HS-5 (cell line): ENCODE data around the gene LAMC3.
"Not testable (repeated sequence)": the region's sequence is repeated elsewhere in the genome, so short reads cannot be mapped to it uniquely, and the experiment has no call there.

Source experiments
- DNase-seq: peaks from one replicate; pipeline ENCODE4 v3.0.0-alpha.2; 2012; ENCODE audit warnings: low read depth

The LAMC3 gene

DNA sequence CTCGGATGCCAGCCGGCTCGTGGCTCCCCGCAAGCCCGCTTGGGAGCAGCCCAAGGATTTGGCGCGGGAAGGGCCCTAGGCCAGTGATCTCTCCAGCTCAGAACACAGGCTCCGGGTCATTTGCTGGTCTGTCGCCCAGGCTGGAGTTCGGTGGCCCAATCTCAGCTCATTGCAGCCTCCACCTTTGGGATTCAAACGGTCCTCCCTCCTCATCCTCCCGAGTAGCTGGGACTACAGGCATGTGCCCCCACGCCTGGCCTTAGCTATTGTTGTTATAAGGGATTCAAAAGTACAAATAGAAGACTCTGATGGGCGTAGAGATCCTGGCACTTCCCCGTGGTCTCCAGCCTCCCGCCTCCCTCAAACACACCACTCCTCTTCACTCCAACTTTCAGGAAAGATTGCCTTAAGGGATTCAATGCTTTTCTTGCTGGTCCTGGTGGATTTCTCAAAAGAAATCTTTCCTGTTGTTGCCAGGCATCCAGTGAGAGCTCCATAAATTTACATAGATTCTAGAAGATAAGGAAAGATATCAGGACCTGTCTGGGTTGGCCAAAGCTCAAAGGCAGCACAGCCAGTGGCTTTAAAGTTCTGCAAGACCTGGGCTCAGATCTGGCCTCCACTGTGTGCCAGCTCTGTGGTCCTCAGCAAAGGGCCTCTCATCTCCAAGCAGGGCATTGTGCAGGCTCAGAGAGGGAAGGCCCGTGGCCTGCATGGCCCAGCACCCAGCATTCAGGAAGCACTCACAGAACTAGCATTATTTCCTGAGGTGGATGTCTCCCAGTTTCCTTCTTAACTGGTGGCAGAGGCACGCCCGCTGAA is 88.4 kb downstream of the LAMC3 start:
- DNase-seq, result no peak

DNA sequence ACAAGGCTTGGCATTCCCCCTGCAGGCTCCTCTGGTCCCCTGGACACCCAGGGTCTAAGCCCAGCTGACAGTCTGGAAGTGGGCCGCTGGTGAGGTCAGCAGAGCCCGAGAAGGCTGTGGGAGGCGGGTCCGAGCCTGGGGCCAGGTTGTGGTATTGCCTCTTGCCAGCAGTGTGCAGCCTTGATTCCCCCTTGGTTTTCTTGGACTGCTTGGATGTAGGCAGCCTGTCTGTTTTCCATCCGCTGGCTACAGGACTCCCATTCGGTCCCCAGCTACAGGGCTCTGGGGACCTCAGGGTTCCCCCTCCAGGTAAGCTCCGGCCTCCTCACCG is 88.9 kb downstream of the LAMC3 start:
- no peak for DNase-seq

DNA sequence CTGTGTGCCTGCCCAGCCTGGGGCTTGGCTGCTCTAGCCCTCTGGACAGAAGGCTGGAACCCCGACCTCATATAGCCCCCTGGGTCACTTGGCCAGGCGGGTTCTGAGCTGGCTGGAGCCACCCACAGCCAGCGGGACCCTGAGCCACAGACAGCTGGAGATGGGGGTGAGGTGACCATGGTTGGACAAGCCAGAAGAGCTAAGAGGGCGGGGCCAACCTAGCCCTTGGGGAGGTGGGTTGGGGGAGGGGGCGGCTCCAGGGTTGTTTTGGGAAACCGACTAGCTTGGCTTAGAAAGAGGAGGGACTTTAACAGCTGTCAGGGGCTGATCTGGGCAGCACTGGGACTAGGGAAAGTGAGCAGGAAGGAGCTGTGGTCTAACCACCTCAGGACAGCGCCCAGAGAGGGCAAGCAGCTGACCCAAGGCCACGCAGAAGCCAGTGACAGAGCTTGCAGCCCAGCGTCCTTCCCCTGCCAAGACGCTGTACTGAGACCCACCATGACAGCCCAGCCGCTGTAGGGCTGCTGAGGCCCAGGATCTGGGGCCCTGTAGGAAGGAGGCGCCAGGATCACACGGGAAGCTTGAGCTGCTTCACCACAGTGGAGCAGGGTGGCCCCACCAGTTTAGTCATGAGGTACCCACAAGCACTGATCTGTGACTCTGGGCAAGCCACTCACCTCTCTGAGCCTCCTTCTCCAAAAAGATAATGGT is 89.6 kb downstream of the LAMC3 start:
- DNase-seq, result no peak

DNA sequence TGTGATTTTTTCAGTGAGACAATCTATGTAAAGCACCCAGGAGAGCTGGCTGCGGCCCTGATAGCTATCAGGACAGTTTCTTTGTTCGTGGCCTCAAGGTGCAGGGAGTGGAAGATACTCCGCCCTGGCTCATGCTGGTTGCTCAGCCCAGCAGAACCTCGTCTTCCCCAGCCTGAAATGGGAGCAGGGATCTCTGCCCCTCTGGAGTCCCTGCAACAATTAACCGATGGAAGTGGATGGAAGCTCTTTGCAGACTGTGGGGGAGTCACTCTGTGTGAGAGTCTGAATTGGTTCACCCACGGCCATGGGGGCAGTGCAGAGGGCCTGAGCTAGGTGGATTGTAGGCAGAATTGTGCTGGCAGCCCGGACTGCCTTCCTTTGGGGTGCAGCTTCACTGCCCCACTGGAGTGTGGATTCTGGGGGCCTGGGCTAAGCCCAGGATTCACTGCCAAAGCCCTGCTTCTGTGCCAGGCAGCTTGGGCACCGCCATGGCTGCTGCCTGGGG is 90.2 kb downstream of the LAMC3 start:
- DNase-seq, result no peak

DNA sequence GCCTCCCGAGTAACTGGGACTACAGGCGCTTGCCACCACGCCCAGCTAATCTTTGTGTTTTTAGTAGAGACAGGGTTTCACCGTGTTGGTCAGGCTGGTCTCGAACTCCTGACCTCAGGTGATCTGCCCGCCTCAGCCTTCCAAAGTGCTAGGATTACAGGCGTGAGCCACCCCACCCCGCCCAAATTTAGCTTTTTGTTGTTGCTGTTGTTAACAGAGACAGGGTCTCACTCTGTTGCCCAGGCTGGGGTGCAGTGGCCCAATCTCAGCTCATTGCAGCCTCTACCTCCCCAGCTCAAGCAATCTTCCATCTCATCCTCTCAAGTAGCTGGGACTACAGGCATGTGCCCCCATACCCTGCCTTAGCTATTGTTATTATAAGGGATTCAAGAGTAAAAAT is 90.9 kb downstream of the LAMC3 start:
- DNase-seq, result not testable (repeated sequence)

DNA sequence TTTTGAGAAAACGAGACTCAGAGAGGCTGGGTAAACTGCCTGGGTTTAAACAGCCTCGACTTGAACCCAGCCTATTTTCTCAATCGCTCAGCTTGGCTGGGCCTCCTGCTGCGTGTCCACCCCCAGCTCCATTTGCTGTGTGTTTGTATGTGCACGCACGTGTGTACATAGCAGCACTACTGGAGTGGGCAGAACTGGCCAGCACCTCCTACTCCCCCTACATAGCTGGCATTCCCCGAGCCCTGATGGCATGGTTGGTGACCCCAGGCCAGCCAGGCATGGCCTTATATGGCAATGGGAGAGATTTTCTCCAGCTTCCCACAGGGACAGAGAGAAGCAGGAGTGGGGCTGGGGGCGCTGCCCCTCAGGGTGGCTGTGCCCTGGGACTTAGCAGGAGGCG is 91.5 kb downstream of the LAMC3 start:
- no peak for DNase-seq

DNA sequence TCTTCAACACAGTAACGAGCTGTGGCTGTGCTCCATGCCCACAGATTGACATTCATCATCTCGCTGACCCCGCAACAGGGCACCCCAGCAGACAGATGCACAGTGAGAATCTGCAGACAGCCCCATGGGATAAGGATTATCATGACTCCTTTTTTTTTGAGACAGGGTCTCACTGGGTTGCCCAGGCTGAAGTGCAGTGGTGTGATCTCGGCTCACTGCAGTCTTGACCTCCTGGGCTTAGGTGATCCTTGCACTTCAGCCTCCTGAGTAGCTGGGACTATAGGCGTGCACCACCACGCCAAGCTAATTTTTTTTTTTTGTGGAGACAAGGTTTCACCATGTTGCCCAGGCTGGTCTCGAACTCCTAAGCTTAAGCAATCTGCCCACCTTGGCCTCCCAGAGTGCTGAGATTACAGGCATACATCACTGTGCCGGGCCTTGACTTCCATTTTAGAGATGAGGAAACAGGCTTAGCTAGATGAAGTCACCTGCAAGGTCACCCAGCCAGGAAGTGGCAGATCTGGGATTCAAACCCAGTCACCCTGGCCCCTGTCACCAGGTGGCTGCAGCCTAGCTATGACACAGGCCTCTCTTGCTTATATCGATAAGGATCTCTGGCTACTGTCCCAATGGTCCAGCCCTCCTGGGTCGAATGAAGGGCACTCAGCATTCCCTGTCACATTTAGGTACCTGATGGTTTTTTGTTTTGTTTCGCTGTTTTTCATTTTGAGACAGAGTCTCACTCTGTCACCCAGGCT is 92.4 kb downstream of the LAMC3 start:
- no peak for DNase-seq

DNA sequence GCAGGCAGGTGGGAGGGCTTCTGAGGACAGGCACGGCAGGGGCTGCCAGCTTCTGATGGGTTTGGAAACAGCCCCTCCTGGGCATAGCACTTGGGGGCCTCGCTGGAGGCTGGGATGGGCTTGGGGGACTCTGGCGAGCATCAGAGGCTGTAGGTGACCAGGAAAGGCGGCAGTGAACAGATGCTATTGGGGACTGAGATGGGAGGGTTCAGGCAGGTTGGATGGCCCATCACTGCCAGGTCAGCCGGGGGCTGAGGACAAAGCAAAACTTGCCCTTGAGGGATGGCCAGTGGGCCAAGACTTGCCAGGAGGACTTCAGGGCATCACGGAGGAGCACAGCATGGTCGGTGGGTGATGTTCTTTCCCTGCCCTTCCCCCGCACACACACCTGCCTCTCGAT is 94.0 kb downstream of the LAMC3 start:
- DNase-seq, result no peak

DNA sequence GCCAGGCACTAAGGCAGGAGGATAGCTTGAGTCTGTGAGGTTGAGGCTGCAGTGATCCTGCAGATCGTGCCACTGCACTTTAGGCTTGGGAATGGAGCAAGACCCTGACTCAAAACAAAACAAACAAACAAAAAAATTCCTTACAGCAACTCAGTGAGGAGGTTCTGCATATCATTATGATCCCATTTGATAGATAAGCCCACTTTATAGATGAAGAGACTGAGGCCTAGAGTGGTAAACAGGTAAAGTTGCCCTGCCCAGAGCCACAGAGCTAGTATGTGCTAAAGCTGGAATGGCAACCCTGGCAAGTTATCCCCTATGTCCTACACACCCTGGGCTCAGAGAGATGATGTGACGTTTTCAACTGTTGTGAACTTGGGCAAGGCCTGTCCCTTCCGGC is 94.6 kb downstream of the LAMC3 start:
- DNase-seq, result no peak

DNA sequence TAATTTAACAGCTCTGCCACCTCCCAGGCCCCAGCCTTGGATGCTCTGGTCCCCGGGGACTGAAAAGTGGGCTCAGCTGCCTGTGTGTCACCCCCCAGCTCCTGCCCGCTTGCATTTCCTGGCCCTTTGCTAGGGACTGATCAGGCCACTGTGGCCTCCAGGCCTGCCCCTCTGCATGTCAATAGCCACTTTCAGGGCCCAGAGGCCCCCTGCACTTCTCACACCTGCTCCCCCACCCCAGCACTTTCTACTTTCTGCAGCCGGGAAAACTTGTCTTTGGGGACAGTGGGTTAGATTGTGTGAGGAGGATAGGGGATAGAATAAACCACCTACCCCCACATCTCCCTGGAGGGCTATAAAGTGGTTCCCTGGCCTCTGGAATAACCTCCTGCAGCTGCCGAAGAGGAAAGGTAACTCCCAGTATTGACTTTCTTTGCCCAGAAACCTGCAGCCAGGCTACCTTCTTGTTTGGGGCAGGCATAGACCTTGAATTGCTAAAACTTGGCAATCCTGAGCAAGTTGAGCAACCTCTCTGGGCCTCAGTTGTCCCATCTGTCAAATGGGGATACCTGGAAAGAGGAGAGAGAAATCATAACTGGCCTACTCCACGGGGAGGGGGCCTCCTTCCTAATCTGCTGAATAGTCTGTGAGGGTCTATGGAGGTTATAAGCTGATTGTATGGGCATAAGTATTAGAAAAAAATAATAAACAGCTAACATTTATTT is 95.2 kb downstream of the LAMC3 start:
- DNase-seq, result no peak

DNA sequence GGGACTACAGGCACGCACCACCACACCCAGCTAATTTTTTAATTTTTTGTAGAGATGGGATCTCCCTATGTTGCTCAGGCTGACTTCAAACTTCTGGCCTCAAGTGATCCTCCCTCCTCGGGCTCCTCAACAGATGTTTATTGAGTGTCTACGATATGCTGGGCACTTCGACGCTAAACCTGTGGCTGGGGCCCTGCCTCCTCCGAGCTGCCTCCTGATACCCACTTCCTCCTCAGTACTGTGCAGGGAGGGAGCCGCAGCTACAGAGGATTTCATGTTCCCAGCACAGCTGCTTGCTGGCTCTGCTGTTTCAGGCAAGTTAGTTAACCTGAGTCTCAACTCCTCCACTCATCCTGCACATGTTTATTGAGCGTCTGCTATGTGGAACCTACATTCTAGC is 97.0 kb downstream of the LAMC3 start:
- DNase-seq, result no peak

DNA sequence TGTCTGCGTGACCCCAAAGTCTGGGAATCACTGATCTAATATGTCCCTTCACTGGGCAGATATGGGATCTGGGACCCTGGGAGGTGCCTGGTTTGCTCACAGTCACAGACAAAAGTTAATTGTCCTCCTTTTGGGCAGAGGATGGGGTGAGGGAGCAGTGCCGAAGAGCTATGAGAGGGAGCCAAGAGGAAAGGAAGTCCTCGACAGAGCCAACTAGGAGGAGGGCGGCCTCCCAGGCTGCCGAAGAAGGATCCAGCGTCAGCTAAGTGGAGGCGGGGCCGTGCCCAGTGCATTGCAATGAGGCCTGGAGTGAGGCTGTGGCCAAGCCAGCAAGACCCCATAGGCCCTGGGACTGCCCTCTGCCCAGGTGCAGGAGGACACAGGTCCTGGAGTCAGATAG is 98.8 kb downstream of the LAMC3 start:
- DNase-seq, result no peak

DNA sequence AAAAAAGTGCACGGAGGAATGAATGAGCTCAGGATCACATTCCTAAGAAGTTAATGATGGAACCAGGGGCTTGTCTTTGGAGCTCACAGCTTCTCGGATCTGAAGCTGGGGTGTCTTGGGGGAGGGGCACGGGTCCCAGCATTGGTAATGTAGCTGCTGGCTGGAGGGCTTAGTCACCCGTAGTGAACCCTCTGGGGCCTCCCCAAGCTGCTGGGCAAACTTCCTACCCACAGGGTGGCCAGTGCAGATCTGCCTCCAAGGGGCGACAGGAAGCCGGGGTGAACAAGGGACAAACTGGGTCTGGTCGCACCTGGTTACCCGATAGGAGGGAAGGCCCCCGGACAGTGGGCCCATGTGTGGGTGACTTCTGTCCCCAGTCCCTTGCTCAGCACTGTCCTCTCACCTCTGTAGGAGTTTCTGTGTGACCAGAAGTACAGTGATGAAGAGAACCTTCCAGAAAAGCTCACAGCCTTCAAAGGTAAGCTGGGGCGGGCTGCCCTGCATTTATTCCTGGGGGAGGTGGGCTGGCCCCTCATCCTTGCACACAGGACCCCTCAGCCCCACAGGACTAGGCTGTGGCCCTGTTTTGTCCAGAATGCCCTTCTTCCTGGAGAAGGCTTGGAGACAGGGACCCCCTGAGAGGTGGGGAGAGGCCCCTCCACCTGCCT is 102.3 kb downstream of the LAMC3 start:
- no peak for DNase-seq

DNA sequence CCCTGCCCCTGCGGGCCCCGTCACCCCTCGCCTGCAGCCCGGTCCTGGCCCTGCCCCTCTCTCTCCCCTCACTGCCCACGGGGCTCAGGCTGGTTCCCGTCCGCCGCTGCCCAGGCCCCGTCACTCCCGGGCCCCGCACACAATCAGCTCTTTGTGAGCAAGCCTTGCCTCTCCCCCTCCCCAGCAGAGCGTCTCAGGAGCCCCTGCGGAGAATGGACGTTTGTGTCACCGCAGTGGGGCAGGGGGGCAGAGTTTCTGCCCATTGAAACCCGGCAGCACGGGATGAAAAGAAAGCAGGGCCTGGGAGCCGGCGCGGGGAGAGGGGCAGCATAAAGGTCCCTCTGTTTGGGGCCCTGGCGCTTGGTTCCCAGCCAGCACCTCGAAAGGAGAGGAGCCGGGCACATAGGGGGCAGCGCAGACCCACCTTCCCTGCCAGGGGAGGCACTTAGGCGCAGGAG is 102.9 kb downstream of the LAMC3 start:
- no peak for DNase-seq

DNA sequence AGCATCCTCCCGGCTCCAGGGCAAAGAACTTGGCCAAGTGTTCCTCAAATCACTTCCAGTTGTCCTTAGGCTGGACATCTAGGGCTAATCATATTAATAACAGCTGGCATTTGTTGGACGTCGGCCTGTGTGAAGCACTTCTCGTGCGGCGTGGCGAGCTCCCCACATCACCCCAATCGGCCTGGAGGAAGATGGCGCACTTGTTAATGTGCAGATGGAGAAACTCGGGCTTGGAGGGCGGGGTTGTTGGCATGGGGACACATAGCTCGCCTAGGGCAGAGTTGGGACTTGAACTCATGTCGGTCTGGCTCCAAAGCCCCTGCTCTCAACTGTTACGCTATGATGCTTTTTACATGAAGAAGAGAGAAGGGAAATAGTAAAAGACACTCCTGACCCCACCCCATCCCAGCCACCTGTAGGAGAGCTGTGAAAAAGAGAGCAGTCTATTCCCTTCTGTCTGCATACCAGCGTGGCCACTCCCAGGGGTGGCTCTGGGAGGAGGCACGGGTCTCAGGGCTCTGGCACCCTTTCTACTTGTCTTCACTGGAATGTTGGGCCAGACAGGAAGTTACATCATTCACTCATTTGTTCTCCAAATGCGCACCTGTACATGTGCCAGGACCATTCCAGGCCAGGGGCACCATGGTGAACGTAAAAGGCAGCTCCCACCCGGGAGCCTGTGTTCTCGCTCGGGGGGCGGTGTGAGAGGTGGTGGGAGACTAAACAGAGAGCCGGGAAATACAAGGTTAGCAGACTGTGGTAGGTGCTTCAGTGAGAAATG is 103.6 kb downstream of the LAMC3 start:
- no peak for DNase-seq

DNA sequence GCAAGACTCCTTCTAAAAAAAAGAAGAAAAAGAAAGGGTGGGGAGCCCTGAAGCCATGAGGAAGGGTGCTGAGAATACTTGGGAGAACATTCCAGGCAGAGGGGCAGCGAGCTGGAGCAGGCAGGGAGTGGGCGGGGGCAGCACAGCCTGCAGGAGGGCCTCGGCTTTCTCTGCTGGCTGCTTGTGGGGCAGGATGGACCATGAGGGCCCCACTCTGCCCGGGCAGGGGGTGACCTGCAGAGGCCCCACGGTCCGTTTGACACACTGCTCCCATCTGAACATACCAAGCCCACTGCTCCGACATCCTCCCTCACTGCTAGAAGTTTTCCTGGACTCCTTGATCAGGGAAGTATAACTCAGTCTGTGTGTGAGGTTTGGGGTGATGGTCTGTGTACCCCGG is 104.7 kb downstream of the LAMC3 start:
- DNase-seq, result no peak

DNA sequence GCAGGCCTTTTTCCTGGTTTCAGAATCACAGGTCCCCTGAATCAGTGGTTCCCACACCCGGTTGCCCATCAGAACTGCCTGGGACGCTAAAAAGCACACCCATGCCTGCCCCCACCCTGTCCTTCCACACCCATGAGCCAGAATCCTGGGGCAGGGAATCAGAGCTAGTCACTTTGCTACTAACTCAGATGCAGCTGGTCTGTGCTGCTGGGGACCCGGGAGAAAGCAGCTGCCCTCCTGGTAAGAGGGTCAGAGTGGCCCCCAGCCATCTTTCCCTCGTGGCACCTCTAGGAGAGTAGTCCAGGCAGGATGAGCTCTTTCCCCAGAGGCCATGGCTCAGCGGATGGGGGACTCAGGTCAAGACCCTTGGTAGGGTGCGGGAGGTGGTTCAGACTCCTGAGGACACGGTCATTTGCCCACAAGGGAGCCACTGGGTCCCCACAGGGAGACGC is 105.1 kb downstream of the LAMC3 start:
- no peak for DNase-seq

DNA sequence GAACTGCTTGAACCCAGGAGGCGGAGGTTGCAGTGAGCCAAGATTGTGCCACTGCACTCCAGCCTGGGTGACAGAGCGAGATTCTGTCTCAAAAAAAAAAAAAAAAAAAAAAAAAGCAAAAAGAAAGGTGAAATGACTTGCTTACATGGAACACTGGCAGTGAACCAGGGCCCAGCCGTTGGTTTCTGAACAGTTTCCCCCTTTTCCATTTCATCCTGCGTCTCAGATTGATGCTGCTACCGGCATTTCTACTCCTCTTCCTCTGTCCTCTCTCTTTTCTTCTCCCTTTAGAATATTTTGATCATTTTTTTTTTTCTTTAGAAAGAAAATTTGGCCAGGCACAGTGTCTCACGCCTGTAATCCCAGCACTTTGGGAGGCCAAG is 106.4 kb downstream of the LAMC3 start:
- not testable (repeated sequence) for DNase-seq

DNA sequence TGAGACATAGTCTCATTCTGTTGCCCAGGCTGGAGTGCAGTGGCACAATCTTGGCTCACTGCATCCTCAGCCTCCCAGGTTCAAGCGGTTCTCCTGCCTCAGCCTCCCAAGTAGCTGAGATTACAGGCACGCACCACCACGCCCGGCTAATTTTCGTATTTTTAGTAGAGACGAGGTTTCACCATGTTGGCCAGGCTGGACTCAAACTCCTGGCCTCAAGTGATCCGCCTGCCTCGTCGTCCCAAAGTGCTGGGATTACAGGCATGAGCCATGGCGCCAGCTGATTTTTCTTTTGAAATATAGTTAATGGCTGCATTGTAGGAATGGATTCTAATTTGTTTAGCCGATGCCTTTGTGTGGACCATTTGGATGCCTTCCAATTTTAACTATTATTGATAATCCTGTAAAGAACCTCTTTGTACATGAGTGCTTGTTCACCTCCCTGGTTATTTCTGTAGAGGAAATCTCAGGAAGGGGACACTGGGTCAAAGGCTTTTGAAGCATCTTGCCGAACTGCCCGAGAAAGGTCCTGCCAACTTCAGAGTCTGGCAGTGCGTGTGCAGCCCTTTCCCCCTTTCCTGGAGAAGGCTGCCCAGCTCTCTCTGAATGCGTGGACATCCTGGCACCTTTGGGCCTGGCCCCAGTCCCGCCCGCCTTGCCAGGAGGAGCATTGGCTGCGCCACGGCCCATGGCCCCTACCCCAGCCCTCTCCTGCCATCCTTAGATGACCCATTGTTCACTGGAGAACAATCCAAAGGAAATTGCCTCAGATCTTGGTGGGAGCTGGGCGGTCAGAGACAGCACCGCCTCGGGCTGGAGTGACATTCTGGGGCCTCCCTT is 107.5 kb downstream of the LAMC3 start:
- DNase-seq, result no peak
